Measurements from ENCODE around the gene CCDC172. TPM values are rescaled to one million over a fixed set of nuclear protein-coding genes. Genes with fewer than 3 reads are reported as not detected.

The CCDC172 gene
- total RNA-seq, 1 donor from 2014 or later: not detected

DNA sequence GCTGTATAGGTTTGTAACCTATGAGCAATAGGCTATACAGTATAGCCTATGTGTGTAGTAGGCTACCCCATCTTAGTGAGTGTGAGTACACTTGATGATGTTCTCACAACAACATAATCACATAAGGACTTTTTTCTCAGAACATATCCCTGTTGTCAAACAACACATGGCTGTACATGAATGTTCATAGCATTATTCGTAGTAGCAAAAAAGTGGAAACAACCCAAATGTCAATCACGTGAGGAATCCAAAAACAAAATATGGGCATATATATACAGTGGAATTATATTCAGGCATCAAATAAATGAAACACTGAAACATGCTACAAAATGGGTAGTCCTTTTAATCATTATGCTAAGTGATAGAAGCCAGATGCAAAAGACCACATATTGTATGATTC, 31.1 kb downstream of the CCDC172 start:
- Mint-ChIP-seq H3K9me3 (peaks cover 9% of the 10 kb centered on the region), H3K27ac (no peak overlapping the region), H3K4me3 (no peak overlapping the region), H3K27me3 (no peaks in the 10 kb centered on the region), H3K36me3 (ENCODE audit: low read depth) (no peaks in the 10 kb centered on the region), H3K4me1 (no peaks in the 10 kb centered on the region)
- TF ChIP-seq, protein P1, sequence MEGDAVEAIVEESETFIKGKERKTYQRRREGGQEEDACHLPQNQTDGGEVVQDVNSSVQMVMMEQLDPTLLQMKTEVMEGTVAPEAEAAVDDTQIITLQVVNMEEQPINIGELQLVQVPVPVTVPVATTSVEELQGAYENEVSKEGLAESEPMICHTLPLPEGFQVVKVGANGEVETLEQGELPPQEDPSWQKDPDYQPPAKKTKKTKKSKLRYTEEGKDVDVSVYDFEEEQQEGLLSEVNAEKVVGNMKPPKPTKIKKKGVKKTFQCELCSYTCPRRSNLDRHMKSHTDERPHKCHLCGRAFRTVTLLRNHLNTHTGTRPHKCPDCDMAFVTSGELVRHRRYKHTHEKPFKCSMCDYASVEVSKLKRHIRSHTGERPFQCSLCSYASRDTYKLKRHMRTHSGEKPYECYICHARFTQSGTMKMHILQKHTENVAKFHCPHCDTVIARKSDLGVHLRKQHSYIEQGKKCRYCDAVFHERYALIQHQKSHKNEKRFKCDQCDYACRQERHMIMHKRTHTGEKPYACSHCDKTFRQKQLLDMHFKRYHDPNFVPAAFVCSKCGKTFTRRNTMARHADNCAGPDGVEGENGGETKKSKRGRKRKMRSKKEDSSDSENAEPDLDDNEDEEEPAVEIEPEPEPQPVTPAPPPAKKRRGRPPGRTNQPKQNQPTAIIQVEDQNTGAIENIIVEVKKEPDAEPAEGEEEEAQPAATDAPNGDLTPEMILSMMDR (IDR thresholded peaks at IDR 0.05): no peak
- DNase-seq (no peak), ATAC-seq (ENCODE audit: low read depth) (no peak)
- intact Hi-C loops (cut with micrococcal nuclease): no loop called here
- POLR2A ChIA-PET: no interaction called here
- CTCF ChIA-PET: no interaction called here

DNA sequence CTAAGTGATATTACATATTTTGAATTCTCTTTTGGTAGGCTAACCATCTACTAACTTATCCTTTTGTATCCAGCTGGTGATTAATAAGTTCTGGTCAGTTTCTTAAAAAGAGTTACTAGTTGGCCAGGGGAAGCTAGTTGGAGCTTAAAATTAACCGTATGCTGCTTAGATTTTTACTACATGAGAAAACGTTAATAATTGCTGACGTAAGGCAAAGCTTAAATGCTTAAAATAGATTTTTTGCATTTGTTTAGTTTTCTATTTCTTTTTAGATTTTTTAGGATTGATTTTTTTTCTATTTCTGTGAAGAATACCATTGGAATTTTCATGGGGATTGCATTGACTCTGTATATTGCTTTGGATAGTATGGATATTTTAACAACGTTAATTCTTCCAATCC, 32.6 kb downstream of the CCDC172 start:
- Mint-ChIP-seq H3K4me1 (no peaks in the 10 kb centered on the region), H3K36me3 (ENCODE audit: low read depth) (no peaks in the 10 kb centered on the region), H3K27ac (no peak overlapping the region), H3K4me3 (no peak overlapping the region), H3K9me3 (peaks cover 6% of the 10 kb centered on the region), H3K27me3 (no peaks in the 10 kb centered on the region)
- DNase-seq (no peak), ATAC-seq (ENCODE audit: low read depth) (no peak)
- intact Hi-C loops (cut with micrococcal nuclease): no loop called here
- POLR2A ChIA-PET: no interaction called here
- CTCF ChIA-PET: no interaction called here
- TF ChIP-seq, protein P1 (IDR thresholded peaks at IDR 0.05): no peak

DNA sequence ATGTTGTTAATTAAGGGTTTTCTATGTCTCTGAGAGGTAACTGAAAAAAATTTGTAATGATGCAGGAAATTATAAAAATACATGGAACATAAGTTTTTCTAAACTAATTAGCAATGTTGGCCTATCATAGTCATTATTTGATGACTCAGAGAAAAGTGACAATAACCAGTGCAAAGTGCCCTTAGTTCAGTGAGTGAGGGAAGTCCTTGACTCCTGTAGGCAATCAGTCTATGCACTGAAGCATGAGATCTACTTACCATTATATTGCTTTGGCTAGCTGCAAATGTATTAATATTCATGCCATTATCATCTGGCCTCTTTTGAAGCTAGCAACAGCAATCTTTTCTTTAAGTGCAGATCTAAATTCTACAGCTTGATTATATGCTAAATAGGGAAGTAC, 40.6 kb downstream of the CCDC172 start:
- no peaks in the 10 kb centered on the region for H3K4me1 Mint-ChIP-seq
- DNase-seq: no peak
- H3K27me3 Mint-ChIP-seq: no peaks in the 10 kb centered on the region
- TF ChIP-seq, protein P1 (IDR thresholded peaks at IDR 0.05): no peak
- POLR2A ChIA-PET: no interaction called here
- H3K27ac Mint-ChIP-seq: no peak overlapping the region
- ATAC-seq (ENCODE audit: low read depth): no peak
- no peaks in the 10 kb centered on the region for H3K36me3 Mint-ChIP-seq (ENCODE audit: low read depth)
- no peak overlapping the region for H3K4me3 Mint-ChIP-seq
- H3K9me3 Mint-ChIP-seq: no peaks in the 10 kb centered on the region
- intact Hi-C loops (cut with micrococcal nuclease): no loop called here
- CTCF ChIA-PET: no interaction called here

DNA sequence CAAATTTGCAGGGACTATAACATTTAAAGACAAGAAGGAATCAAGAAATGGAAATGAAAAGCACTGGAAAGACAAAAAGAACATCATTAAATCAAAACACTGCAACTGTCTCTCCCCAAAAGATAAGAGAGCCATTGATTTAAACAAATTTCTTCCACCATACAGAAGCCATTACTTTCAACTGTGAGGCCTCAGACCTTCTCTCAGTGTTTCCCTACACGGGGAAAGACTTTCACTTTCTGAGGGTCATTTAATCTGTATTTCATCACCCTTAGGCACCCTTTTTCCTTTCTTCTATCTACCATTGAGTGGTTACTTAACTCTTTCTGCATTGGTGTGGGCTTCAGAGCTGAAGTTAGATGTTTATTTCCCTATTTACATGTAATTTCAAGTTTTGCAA, 47.5 kb downstream of the CCDC172 start:
- TF ChIP-seq, protein P1 (IDR thresholded peaks at IDR 0.05): no peak
- intact Hi-C loops (cut with micrococcal nuclease): no loop called here
- ChIA-PET POLR2A (no interaction called here), CTCF (no interaction called here)
- no peaks in the 10 kb centered on the region for H3K36me3 Mint-ChIP-seq (ENCODE audit: low read depth)
- peaks cover 3% of the 10 kb centered on the region for H3K27me3 Mint-ChIP-seq
- DNase-seq (no peak), ATAC-seq (ENCODE audit: low read depth) (no peak)
- H3K4me3 Mint-ChIP-seq: no peak overlapping the region
- H3K27ac Mint-ChIP-seq: no peak overlapping the region
- H3K9me3 Mint-ChIP-seq: no peaks in the 10 kb centered on the region
- no peaks in the 10 kb centered on the region for H3K4me1 Mint-ChIP-seq

DNA sequence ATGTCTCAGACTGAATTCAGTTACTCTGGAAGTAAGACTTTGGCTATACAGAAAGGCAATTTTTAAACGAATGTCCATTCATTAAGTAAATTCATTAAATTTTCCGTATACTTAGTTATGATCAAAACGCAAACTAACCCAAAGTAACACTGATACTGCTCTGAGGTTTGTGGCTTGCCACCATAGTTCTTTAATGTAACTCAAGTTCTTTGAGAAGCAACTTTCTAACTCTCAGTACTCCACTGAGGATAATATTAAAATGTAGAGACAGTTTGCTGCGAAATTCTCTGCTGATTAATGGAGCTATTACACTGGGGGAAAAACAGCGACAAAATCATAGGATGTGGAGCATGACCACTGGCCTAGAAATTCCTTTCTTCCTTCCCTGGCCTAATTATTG, 58.0 kb downstream of the CCDC172 start:
- CTCF ChIA-PET: no interaction called here
- TF ChIP-seq, protein P1 (IDR thresholded peaks at IDR 0.05): no peak
- intact Hi-C loops (cut with micrococcal nuclease): loop anchor here (5.0 to 10.0 kb wide), 2 partner anchors 585 to 1827 kb away; no protein-coding TSS in a partner anchor
- Mint-ChIP-seq H3K27ac (no peak overlapping the region), H3K9me3 (no peaks in the 10 kb centered on the region), H3K36me3 (ENCODE audit: low read depth) (no peaks in the 10 kb centered on the region), H3K27me3 (no peaks in the 10 kb centered on the region), H3K4me1 (no peaks in the 10 kb centered on the region), H3K4me3 (no peak overlapping the region)
- ATAC-seq (ENCODE audit: low read depth): no peak
- DNase-seq: no peak
- POLR2A ChIA-PET: no interaction called here
